H1 (cell line): ENCODE data around the gene LRRK1. TPM values are rescaled to one million over a fixed set of nuclear protein-coding genes. Genes with fewer than 3 reads are reported as not detected.

Experiments used
- CTCF ChIA-PET: fragments of 300-600 bp; sonication (Branson Sonifier 250); formaldehyde crosslinking; loops from one replicate; lab custom pipeline; 2021; ENCODE audit not compliant: partially characterized antibody; lab: Charles Lee
- POLR2A ChIA-PET: fragments of 300-600 bp; sonication (Branson Sonifier 250); formaldehyde crosslinking; loops from one replicate; lab custom pipeline; 2021; ENCODE audit warnings: inconsistent platforms; ENCODE audit not compliant: partially characterized antibody; lab: Charles Lee
- DNase-seq, 2 experiments: peaks; one replicate each; pipeline versions ENCODE4 v3.0.0 to v3.0.0-alpha.2; 2010 to 2022; ENCODE audit warnings: low spot score in 2 of 2, low read depth in 1 of 2, mixed read lengths in 1 of 2
- FAIRE-seq: peaks from 2 replicates; lab custom pipeline; 2011; peaks lifted over from hg19 to GRCh38; lab: Jason Lieb, UNC
- H2AFZ ChIP-seq: 2 replicates; pipeline ENCODE4 v1.8.1; 2012; ENCODE audit warnings: low read length, inconsistent platforms
- H2AK5ac ChIP-seq: 2 replicates; pipeline ENCODE4 v1.6.1; 2013; ENCODE audit warnings: low read depth, low read length
- H2BK120ac ChIP-seq: replicated peaks from 2 replicates; pipeline ENCODE3; 2013; ENCODE audit warnings: low read depth, low read length, inconsistent platforms
- H2BK12ac ChIP-seq: 2 replicates; pipeline ENCODE4 v1.6.1; 2013; ENCODE audit warnings: low read depth, low read length
- H2BK15ac ChIP-seq: 2 replicates; pipeline ENCODE4 v1.6.1; 2013; ENCODE audit warnings: low read length
- H2BK20ac ChIP-seq: 2 replicates; pipeline ENCODE4 v1.6.1; 2013; ENCODE audit warnings: low read length
- H2BK5ac ChIP-seq: 2 replicates; pipeline ENCODE4 v1.6.1; 2013; ENCODE audit warnings: low read depth, low read length
- H3K14ac ChIP-seq: 2 replicates; pipeline ENCODE4 v1.6.1; 2013; ENCODE audit warnings: inconsistent platforms; ENCODE audit not compliant: insufficient read length
- H3K18ac ChIP-seq: 2 replicates; pipeline ENCODE4 v1.6.1; 2013; ENCODE audit warnings: low read length; ENCODE audit errors: extremely low read depth
- H3K23ac ChIP-seq: 2 replicates; pipeline ENCODE4 v1.6.1; 2013; ENCODE audit warnings: inconsistent platforms; ENCODE audit not compliant: insufficient read length
- H3K23me2 ChIP-seq: 2 replicates; pipeline ENCODE4 v1.6.1; 2013; ENCODE audit warnings: low read depth, low read length
- H3K27ac ChIP-seq: 2 replicates; pipeline ENCODE4 v1.6.1; 2011; ENCODE audit warnings: low read depth, low read length, inconsistent platforms
- H3K27me3 ChIP-seq, 4 experiments: replicated peaks in 1 of 4; 1 replicate in 1 of 4; 2 replicates in 3 of 4; pipeline versions ENCODE4 v1.6.1 to v1.8.1; 2011 to 2013; ENCODE audit warnings: low read length in 3 of 4, mild to moderate bottlenecking in 3 of 4, inconsistent platforms in 2 of 4, mixed read lengths in 2 of 4, moderate library complexity in 1 of 4; ENCODE audit not compliant: control insufficient read depth in 3 of 4, insufficient read depth in 3 of 4; ENCODE audit errors: extremely low read depth in 1 of 4
- H3K36me3 ChIP-seq, 4 experiments: 2 replicates each; pipeline versions ENCODE4 v1.6.1 to v1.8.1; 2011 to 2013; ENCODE audit warnings: mild to moderate bottlenecking in 4 of 4, low read length in 3 of 4, moderate library complexity in 2 of 4, control low read depth in 1 of 4, inconsistent platforms in 1 of 4; ENCODE audit not compliant: insufficient read depth in 4 of 4, control insufficient read depth in 2 of 4
- H3K4ac ChIP-seq: replicated peaks from 2 replicates; pipeline ENCODE3; 2013; ENCODE audit warnings: low read length, low read depth, mixed read lengths, inconsistent platforms; ENCODE audit not compliant: insufficient read length
- H3K4me1 ChIP-seq, 4 experiments: replicated peaks in 1 of 4; 1 replicate in 1 of 4; 2 replicates in 3 of 4; pipeline versions ENCODE4 v1.6.1 to v1.8.1; 2011 to 2013; ENCODE audit warnings: low read length in 3 of 4, inconsistent platforms in 2 of 4, mixed read lengths in 1 of 4; ENCODE audit not compliant: insufficient read depth in 4 of 4, control insufficient read depth in 3 of 4
- H3K4me2 ChIP-seq, 2 experiments: 2 replicates each; pipeline versions ENCODE4 v1.6.1 to v1.8.1; 2011 to 2013; ENCODE audit warnings: low read depth in 2 of 2, low read length in 2 of 2, control low read depth in 1 of 2, inconsistent platforms in 1 of 2, mild to moderate bottlenecking in 1 of 2; ENCODE audit not compliant: insufficient read depth in 1 of 2
- H3K4me3 ChIP-seq, 4 experiments: fragments of 200-600, 300-600 bp in 1 of 4; sonication (generic), shearing (Covaris generic), sonication (Bioruptor Twin) in 1 of 4; 2 replicates each; pipeline versions ENCODE4 v1.5.1 to v1.8.1; 2011 to 2016; ENCODE audit warnings: low read length in 4 of 4, low read depth in 3 of 4, control low read depth in 2 of 4, inconsistent platforms in 2 of 4, mild to moderate bottlenecking in 2 of 4, mixed read lengths in 1 of 4, moderate library complexity in 1 of 4; ENCODE audit not compliant: insufficient read depth in 2 of 4; ENCODE audit errors: extremely low read depth in 1 of 4
- H3K56ac ChIP-seq: replicated peaks from 2 replicates; pipeline ENCODE3; 2013; ENCODE audit warnings: low read depth, mild to moderate bottlenecking, mixed read lengths, low read length, inconsistent platforms; ENCODE audit not compliant: insufficient read length
- H3K79me1 ChIP-seq: 2 replicates; pipeline ENCODE4 v1.6.1; 2013; ENCODE audit warnings: low read depth, low read length, control low read depth
- H3K79me2 ChIP-seq, 2 experiments: 2 replicates each; pipeline versions ENCODE4 v1.6.1 to v1.8.1; 2012 to 2013; ENCODE audit warnings: low read length in 2 of 2, mild to moderate bottlenecking in 2 of 2, inconsistent platforms in 1 of 2; ENCODE audit not compliant: insufficient read depth in 2 of 2, control insufficient read depth in 1 of 2
- H3K9ac ChIP-seq, 4 experiments: replicated peaks in 1 of 4; 1 replicate in 1 of 4; 2 replicates in 3 of 4; pipeline versions ENCODE4 v1.6.1 to v1.8.1; 2011 to 2013; ENCODE audit warnings: low read depth in 3 of 4, low read length in 3 of 4, control low read depth in 2 of 4, mild to moderate bottlenecking in 2 of 4, moderate library complexity in 2 of 4, inconsistent platforms in 1 of 4; ENCODE audit errors: extremely low read depth in 1 of 4
- H3K9me3 ChIP-seq, 2 experiments: 2 replicates each; pipeline versions ENCODE4 v1.6.1 to v1.8.1; 2012 to 2013; ENCODE audit warnings: mild to moderate bottlenecking in 2 of 2, moderate library complexity in 2 of 2, control low read depth in 1 of 2, inconsistent platforms in 1 of 2, low read depth in 1 of 2, low read length in 1 of 2, mixed read lengths in 1 of 2; ENCODE audit not compliant: insufficient read depth in 2 of 2
- H4K20me1 ChIP-seq, 2 experiments: replicated peaks in 1 of 2; 2 replicates each; pipeline versions ENCODE3 to v1.8.1; 2011 to 2013; ENCODE audit warnings: inconsistent platforms in 2 of 2, low read length in 2 of 2, mild to moderate bottlenecking in 1 of 2; ENCODE audit not compliant: insufficient read depth in 2 of 2, control insufficient read depth in 1 of 2
- H4K5ac ChIP-seq: 2 replicates; pipeline ENCODE4 v1.6.1; 2013; ENCODE audit warnings: low read length, low read depth, mixed read lengths, inconsistent platforms; ENCODE audit not compliant: insufficient read length
- H4K8ac ChIP-seq: 2 replicates; pipeline ENCODE4 v1.8.0; 2013; ENCODE audit warnings: mild to moderate bottlenecking, moderate library complexity, low read length, inconsistent platforms; ENCODE audit not compliant: insufficient read depth; ENCODE audit errors: extremely low read depth
- H4K91ac ChIP-seq: replicated peaks from 2 replicates; pipeline ENCODE3; 2013; ENCODE audit warnings: low read length, mixed read lengths, inconsistent platforms; ENCODE audit not compliant: insufficient read length
- ASH2L ChIP-seq: fragments of 200-600, 300-600 bp; sonication (generic); IDR thresholded peaks from one replicate; pipeline ENCODE4 v1.7.1; 2017; ENCODE audit warnings: low read length
- MAX ChIP-seq: IDR thresholded peaks from 2 replicates; pipeline ENCODE4 v1.6.1; 2012; ENCODE audit warnings: inconsistent platforms
- POLR2AphosphoS5 ChIP-seq: IDR thresholded peaks from 2 replicates; pipeline ENCODE4 v1.6.1; 2011; ENCODE audit warnings: low read depth, low read length
- RAD21 ChIP-seq, 2 experiments: IDR thresholded peaks in 1 of 2; conservative IDR thresholded peaks in 1 of 2; 2 replicates each; pipeline ENCODE4 v1.6.1; 2011; ENCODE audit warnings: low read depth in 2 of 2, low read length in 2 of 2, improper control_type of control experiment in 1 of 2, inconsistent platforms in 1 of 2, mild to moderate bottlenecking in 1 of 2, moderate library complexity in 1 of 2
- RBBP5 ChIP-seq: IDR thresholded peaks from 2 replicates; pipeline ENCODE4 v1.7.1; 2012; ENCODE audit warnings: low read depth, mild to moderate bottlenecking, inconsistent platforms, low read length, moderate library complexity, borderline replicate concordance
- RFX5 ChIP-seq: IDR thresholded peaks from 2 replicates; pipeline ENCODE4 v1.6.1; 2011; ENCODE audit warnings: low read depth, low read length, improper control_type of control experiment, borderline replicate concordance
- TEAD4 ChIP-seq: IDR thresholded peaks from 2 replicates; pipeline ENCODE4 v1.6.1; 2012; ENCODE audit warnings: low read depth, low read length, inconsistent platforms, mixed read lengths
- YY1 ChIP-seq: IDR thresholded peaks from 2 replicates; pipeline ENCODE4 v1.6.1; 2011; ENCODE audit warnings: low read depth, mild to moderate bottlenecking, low read length
- WGBS, 2 experiments: shearing (Covaris generic) in 1 of 2; methylation state at CpG; one replicate each; pipeline versions ENCODE4 v1.1.6 to v1.1.7; 2013 to 2015; ENCODE audit warnings: low lambda C conversion rate in 2 of 2, mixed read lengths in 2 of 2, inconsistent platforms in 1 of 2, low coverage in 1 of 2, missing lambda C conversion rate in 1 of 2; ENCODE audit not compliant: insufficient replicate concordance in 2 of 2, insufficient coverage in 1 of 2, insufficient read length in 1 of 2; ENCODE audit errors: extremely low coverage in 1 of 2, missing lambda C conversion rate in 1 of 2; 5-methylcytosine and 5-hydroxymethylcytosine counted together
- polyA plus RNA-seq, 7 experiments: library from polyadenylated mRNA; depleted of rRNA in 3 of 7; stranded (reverse) in 5 of 7; unstranded in 2 of 7; fragments of >200 nt in 5 of 7; fragments of 200-250 nt in 2 of 7; gene quantifications; 1 replicate in 5 of 7; 2 replicates in 1 of 7; 4 replicates in 1 of 7; pipeline versions ENCODE4 v1.2.1 to v1.2.3, GENCODE V29; 2011 to 2013; ENCODE audit warnings: missing spikeins in 2 of 7, mixed read lengths in 2 of 7
- total RNA-seq: library from RNA; stranded (reverse); fragmentation: NEBNext Ultra II Directional; extraction: Animal tissue kit (Norgen Biotek cat#: 25700); gene quantifications from 2 replicates; pipeline ENCODE4 v1.2.1, GENCODE V29; 2021
- TF ChIP-seq, protein P1 (sequence below): IDR thresholded peaks from 2 replicates; pipeline ENCODE4 v1.6.1; 2012; ENCODE audit warnings: low read length, inconsistent platforms

LRRK1 gene
- total and polyA plus RNA-seq, 2 of the 8 experiments (the other 6 are each of a cell fraction or from before 2014, with no cell fraction given): 1.2 to 3.6 TPM

DNA sequence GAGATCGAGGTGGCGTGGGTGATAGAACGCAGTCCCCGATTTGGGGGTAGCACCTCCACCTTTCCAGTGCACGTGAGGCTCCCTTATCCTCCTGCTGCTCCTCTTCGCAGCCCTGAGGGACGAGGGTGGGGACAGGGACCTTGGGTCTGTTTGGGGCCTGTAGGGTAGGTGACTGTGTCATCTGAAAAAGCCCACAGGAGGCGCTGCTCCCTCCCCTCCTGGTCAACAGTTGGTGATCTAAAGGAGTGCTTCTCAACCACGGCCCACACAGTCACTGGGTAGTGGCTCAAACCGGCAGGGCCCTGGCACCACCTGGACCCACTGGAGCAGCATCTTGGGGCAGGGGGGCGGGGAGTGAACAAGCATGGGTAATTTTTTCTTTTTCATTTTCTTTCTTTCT lies 7.1 kb downstream of the LRRK1 start:
- Histone ChIP-seq H3K23me2 (no peaks in the 10 kb centered on the region), H3K14ac (no peak overlapping the region), H4K20me1 (no peaks in the 10 kb centered on the region), H3K27ac (no peak overlapping the region), H2BK120ac (no peak overlapping the region), H4K91ac (no peak overlapping the region), H3K23ac (no peak overlapping the region), H3K56ac (no peak overlapping the region), H3K4me2 (no peak overlapping the region), H3K4me3 (no peak overlapping the region), H3K18ac (no peak overlapping the region), H4K5ac (no peak overlapping the region), H2BK12ac (no peak overlapping the region), H3K9ac (no peak overlapping the region), H3K36me3 (no peaks in the 10 kb centered on the region), H2AFZ (no peak overlapping the region), H2BK20ac (no peak overlapping the region), H4K8ac (no peak overlapping the region), H2BK15ac (no peak overlapping the region), H3K4me1 (peaks cover 0 to 9% (median 3%) of the 10 kb centered on the region in 4 experiments; a peak in 4 of 7 replicates), H3K79me2 (no peaks in the 10 kb centered on the region), H3K4ac (no peak overlapping the region), H3K27me3 (peaks cover 3 to 19% (median 9%) of the 10 kb centered on the region in 4 experiments), H2AK5ac (no peak overlapping the region), H3K9me3 (no peaks in the 10 kb centered on the region), H3K79me1 (no peaks in the 10 kb centered on the region), H2BK5ac (no peak overlapping the region)
- FAIRE-seq: no peak
- ChIA-PET CTCF (interaction anchor here (1.0 to 6.0 kb wide), 6 partner anchors 9 to 580 kb away, joined by 3 to 81 read pairs (median 4); partner anchors contain the start of gene LRRK1), POLR2A (no interaction called here)
- WGBS, 2 experiments: 73% methylated on average over 9 of the region's 11 CpGs; no CpG with 5 or more reads in 1 of the 2 experiments
- peak in 1 of 2 experiments; percentile 69 for DNase-seq
- no peak for TF ChIP-seq ASH2L
- TF ChIP-seq, protein P1, sequence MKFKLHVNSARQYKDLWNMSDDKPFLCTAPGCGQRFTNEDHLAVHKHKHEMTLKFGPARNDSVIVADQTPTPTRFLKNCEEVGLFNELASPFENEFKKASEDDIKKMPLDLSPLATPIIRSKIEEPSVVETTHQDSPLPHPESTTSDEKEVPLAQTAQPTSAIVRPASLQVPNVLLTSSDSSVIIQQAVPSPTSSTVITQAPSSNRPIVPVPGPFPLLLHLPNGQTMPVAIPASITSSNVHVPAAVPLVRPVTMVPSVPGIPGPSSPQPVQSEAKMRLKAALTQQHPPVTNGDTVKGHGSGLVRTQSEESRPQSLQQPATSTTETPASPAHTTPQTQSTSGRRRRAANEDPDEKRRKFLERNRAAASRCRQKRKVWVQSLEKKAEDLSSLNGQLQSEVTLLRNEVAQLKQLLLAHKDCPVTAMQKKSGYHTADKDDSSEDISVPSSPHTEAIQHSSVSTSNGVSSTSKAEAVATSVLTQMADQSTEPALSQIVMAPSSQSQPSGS: no peak
- no peak for TF ChIP-seq RBBP5
- no peak for TF ChIP-seq YY1
- no peak for TF ChIP-seq MAX
- peak; percentile 33 to 50; a peak in 3 of 4 replicates for TF ChIP-seq RAD21 (IDR thresholded peaks at IDR 0.05 in 1 of 2, conservative IDR thresholded peaks at IDR 0.05 in 1 of 2; ENCODE audit: low read depth in 2 of 2, low read length in 2 of 2)
- TF ChIP-seq POLR2AphosphoS5: no peak
- TF ChIP-seq RFX5: no peak
- TF ChIP-seq TEAD4: no peak
